ENCODE results near the gene KLF11.

KLF11 gene

GRCh38 chr2:10076511-10076910, 33.2 kb downstream of the KLF11 start:
- no peaks in the 10 kb centered on the region for H3K36me3 ChIP-seq (ENCODE audit: control insufficient read depth in 2 of 2, insufficient read depth in 2 of 2, low read length in 2 of 2)
- peaks cover 30 to 40% of the 10 kb centered on the region in 2 donors for H3K27me3 ChIP-seq (ENCODE audit: control insufficient read depth in 2 of 2, insufficient read depth in 2 of 2, low read length in 2 of 2)
- no peak overlapping the region for H3K27ac ChIP-seq (ENCODE audit: low read depth in 2 of 2, low read length in 2 of 2)
- H3K4me1 ChIP-seq (ENCODE audit: control insufficient read depth in 2 of 2, insufficient read depth in 2 of 2, low read length in 2 of 2): peaks cover 5 to 6% of the 10 kb centered on the region in 2 donors
- no peak overlapping the region for H3K4me3 ChIP-seq (ENCODE audit: low read length in 2 of 2)
- no peak overlapping the region for H3K9ac ChIP-seq (ENCODE audit: low read depth in 1 of 2, low read length in 2 of 2)
- H3K9me3 ChIP-seq (ENCODE audit: control insufficient read depth in 2 of 2, low read length in 2 of 2): no peaks in the 10 kb centered on the region

GRCh38 chr2:10076988-10077527, 33.7 kb downstream of the KLF11 start:
- Histone ChIP-seq H3K27ac (ENCODE audit: low read depth in 2 of 2, low read length in 2 of 2) (no peak overlapping the region), H3K27me3 (ENCODE audit: control insufficient read depth in 2 of 2, insufficient read depth in 2 of 2, low read length in 2 of 2) (peaks cover 30 to 40% of the 10 kb centered on the region in 2 donors), H3K4me1 (ENCODE audit: control insufficient read depth in 2 of 2, insufficient read depth in 2 of 2, low read length in 2 of 2) (peaks cover 5 to 6% of the 10 kb centered on the region in 2 donors), H3K9me3 (ENCODE audit: control insufficient read depth in 2 of 2, low read length in 2 of 2) (no peaks in the 10 kb centered on the region), H3K4me3 (ENCODE audit: low read length in 2 of 2) (no peak overlapping the region), H3K36me3 (ENCODE audit: control insufficient read depth in 2 of 2, insufficient read depth in 2 of 2, low read length in 2 of 2) (no peaks in the 10 kb centered on the region), H3K9ac (ENCODE audit: low read depth in 1 of 2, low read length in 2 of 2) (no peak overlapping the region)

DNA sequence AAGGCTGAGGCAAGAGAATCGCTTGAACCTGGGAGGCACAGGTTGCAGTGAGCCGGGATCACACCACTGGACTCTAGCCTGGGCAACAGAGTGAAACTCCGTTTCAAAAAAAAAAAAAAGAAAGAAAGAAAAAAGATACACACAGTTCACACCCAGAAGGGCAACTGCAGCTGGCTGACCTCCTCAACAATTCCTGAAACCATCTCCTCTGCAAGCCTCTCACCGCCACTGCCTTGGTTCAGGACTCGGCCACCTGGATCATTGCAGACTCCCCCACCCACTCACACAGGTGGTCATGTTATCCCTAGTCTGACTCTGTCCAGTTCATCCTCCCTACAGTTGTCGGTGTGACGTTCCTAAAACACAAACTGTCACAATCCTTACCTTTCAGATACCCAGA, 34.7 kb downstream of the KLF11 start:
- no peak overlapping the region for H3K27ac ChIP-seq (ENCODE audit: low read depth in 2 of 2, low read length in 2 of 2)
- H3K9ac ChIP-seq (ENCODE audit: low read depth in 1 of 2, low read length in 2 of 2): no peak overlapping the region
- peaks cover 2 to 6% of the 10 kb centered on the region in 2 donors for H3K4me1 ChIP-seq (ENCODE audit: control insufficient read depth in 2 of 2, insufficient read depth in 2 of 2, low read length in 2 of 2)
- no peaks in the 10 kb centered on the region for H3K36me3 ChIP-seq (ENCODE audit: control insufficient read depth in 2 of 2, insufficient read depth in 2 of 2, low read length in 2 of 2)
- no peaks in the 10 kb centered on the region for H3K9me3 ChIP-seq (ENCODE audit: control insufficient read depth in 2 of 2, low read length in 2 of 2)
- peak overlapping the region in 1 of 2 donors; percentile 14 for H3K4me3 ChIP-seq (ENCODE audit: low read length in 2 of 2)
- peaks cover 30 to 41% of the 10 kb centered on the region in 2 donors for H3K27me3 ChIP-seq (ENCODE audit: control insufficient read depth in 2 of 2, insufficient read depth in 2 of 2, low read length in 2 of 2)

DNA sequence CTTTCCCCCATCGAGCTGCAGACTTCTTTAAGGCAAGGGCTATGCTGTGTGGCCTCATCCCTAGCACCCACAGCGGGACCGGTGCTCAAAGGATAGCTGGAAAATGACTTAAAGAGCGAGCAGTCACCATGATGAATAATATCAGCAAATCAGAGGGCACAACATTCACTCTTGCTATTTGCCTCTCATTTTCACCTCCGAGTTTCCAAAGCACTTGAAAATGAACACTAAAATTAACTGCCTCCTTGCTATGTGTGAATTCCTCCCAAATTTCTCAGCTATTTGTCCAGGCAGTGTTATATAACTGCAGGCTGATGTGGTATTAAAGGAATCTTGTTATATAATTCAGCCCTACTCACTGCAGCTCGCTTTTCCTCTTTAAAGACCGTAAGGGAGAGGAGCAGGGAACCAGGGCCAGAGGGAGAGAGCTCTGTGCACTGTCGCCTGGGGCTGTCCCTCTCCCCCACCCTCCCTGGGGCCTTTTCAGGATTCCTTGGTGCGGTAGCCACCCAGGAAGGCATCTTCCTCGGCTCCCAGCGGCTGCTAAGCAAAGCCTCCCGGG, 35.4 kb downstream of the KLF11 start:
- Histone ChIP-seq H3K4me1 (ENCODE audit: control insufficient read depth in 2 of 2, insufficient read depth in 2 of 2, low read length in 2 of 2) (peaks cover 2 to 6% of the 10 kb centered on the region in 2 donors), H3K36me3 (ENCODE audit: control insufficient read depth in 2 of 2, insufficient read depth in 2 of 2, low read length in 2 of 2) (no peaks in the 10 kb centered on the region), H3K4me3 (ENCODE audit: low read length in 2 of 2) (peak overlapping the region; percentile 46 to 58), H3K9ac (ENCODE audit: low read depth in 1 of 2, low read length in 2 of 2) (no peak overlapping the region), H3K27ac (ENCODE audit: low read depth in 2 of 2, low read length in 2 of 2) (peak overlapping the region; percentile 63 to 71), H3K27me3 (ENCODE audit: control insufficient read depth in 2 of 2, insufficient read depth in 2 of 2, low read length in 2 of 2) (peaks cover 36 to 45% of the 10 kb centered on the region in 2 donors), H3K9me3 (ENCODE audit: control insufficient read depth in 2 of 2, low read length in 2 of 2) (no peaks in the 10 kb centered on the region)

GRCh38 chr2:10079266-10079869, 36.0 kb downstream of the KLF11 start:
- Histone ChIP-seq H3K9ac (ENCODE audit: low read depth in 1 of 2, low read length in 2 of 2) (no peak overlapping the region), H3K9me3 (ENCODE audit: control insufficient read depth in 2 of 2, low read length in 2 of 2) (no peaks in the 10 kb centered on the region), H3K27ac (ENCODE audit: low read depth in 2 of 2, low read length in 2 of 2) (peak overlapping the region; percentile 63 to 71), H3K27me3 (ENCODE audit: control insufficient read depth in 2 of 2, insufficient read depth in 2 of 2, low read length in 2 of 2) (peaks cover 39 to 50% of the 10 kb centered on the region in 2 donors), H3K4me1 (ENCODE audit: control insufficient read depth in 2 of 2, insufficient read depth in 2 of 2, low read length in 2 of 2) (peaks cover 2 to 6% of the 10 kb centered on the region in 2 donors), H3K36me3 (ENCODE audit: control insufficient read depth in 2 of 2, insufficient read depth in 2 of 2, low read length in 2 of 2) (no peaks in the 10 kb centered on the region), H3K4me3 (ENCODE audit: low read length in 2 of 2) (peak overlapping the region; percentile 46 to 58)

GRCh38 chr2:10079870-10080535, 36.7 kb downstream of the KLF11 start, which contains the start of gene CYS1:
CYS1 (minus strand) TSS chr2:10080411; CDS start chr2:10080223, 188 bp downstream.
- Histone ChIP-seq H3K36me3 (ENCODE audit: control insufficient read depth in 2 of 2, insufficient read depth in 2 of 2, low read length in 2 of 2) (no peaks in the 10 kb centered on the region), H3K27ac (ENCODE audit: low read depth in 2 of 2, low read length in 2 of 2) (peak within 1 kb of the TSS; percentile 63 to 71), H3K4me3 (ENCODE audit: low read length in 2 of 2) (peak within 1 kb of the TSS; percentile 39 to 58), H3K4me1 (ENCODE audit: control insufficient read depth in 2 of 2, insufficient read depth in 2 of 2, low read length in 2 of 2) (peaks cover 2 to 6% of the 10 kb centered on the region in 2 donors), H3K27me3 (ENCODE audit: control insufficient read depth in 2 of 2, insufficient read depth in 2 of 2, low read length in 2 of 2) (peaks cover 39 to 54% of the 10 kb centered on the region in 2 donors), H3K9ac (ENCODE audit: low read depth in 1 of 2, low read length in 2 of 2) (peak within 1 kb of the TSS in 1 of 2 donors; percentile 17), H3K9me3 (ENCODE audit: control insufficient read depth in 2 of 2, low read length in 2 of 2) (no peaks in the 10 kb centered on the region)

GRCh38 chr2:10080536-10081304, 37.4 kb downstream of the KLF11 start:
- peaks cover 35 to 51% of the 10 kb centered on the region in 2 donors for H3K27me3 ChIP-seq (ENCODE audit: control insufficient read depth in 2 of 2, insufficient read depth in 2 of 2, low read length in 2 of 2)
- H3K4me3 ChIP-seq (ENCODE audit: low read length in 2 of 2): peak overlapping the region; percentile 9 to 39

GRCh38 chr2:10083046-10083445, 39.7 kb downstream of the KLF11 start:
- H3K9ac ChIP-seq (ENCODE audit: low read depth in 1 of 2, low read length in 2 of 2): no peak overlapping the region
- no peaks in the 10 kb centered on the region for H3K9me3 ChIP-seq (ENCODE audit: control insufficient read depth in 2 of 2, low read length in 2 of 2)
- no peaks in the 10 kb centered on the region for H3K36me3 ChIP-seq (ENCODE audit: control insufficient read depth in 2 of 2, insufficient read depth in 2 of 2, low read length in 2 of 2)
- H3K27me3 ChIP-seq (ENCODE audit: control insufficient read depth in 2 of 2, insufficient read depth in 2 of 2, low read length in 2 of 2): peaks cover 26 to 37% of the 10 kb centered on the region in 2 donors
- peaks cover 0 to 6% of the 10 kb centered on the region in 2 donors for H3K4me1 ChIP-seq (ENCODE audit: control insufficient read depth in 2 of 2, insufficient read depth in 2 of 2, low read length in 2 of 2)
- no peak overlapping the region for H3K4me3 ChIP-seq (ENCODE audit: low read length in 2 of 2)
- no peak overlapping the region for H3K27ac ChIP-seq (ENCODE audit: low read depth in 2 of 2, low read length in 2 of 2)

More at GRCh38 chr2:10080536-10081304, 37.4 kb downstream of the KLF11 start:
- Histone ChIP-seq H3K9ac (ENCODE audit: low read depth in 1 of 2, low read length in 2 of 2) (peak overlapping the region in 1 of 2 donors; percentile 17), H3K9me3 (ENCODE audit: control insufficient read depth in 2 of 2, low read length in 2 of 2) (no peaks in the 10 kb centered on the region), H3K27ac (ENCODE audit: low read depth in 2 of 2, low read length in 2 of 2) (peak overlapping the region in 1 of 2 donors; percentile 63), H3K36me3 (ENCODE audit: control insufficient read depth in 2 of 2, insufficient read depth in 2 of 2, low read length in 2 of 2) (no peaks in the 10 kb centered on the region), H3K4me1 (ENCODE audit: control insufficient read depth in 2 of 2, insufficient read depth in 2 of 2, low read length in 2 of 2) (peaks cover 0 to 6% of the 10 kb centered on the region in 2 donors)

GRCh38 chr2:10083692-10084211, 40.4 kb downstream of the KLF11 start:
- no peak overlapping the region for H3K9ac ChIP-seq (ENCODE audit: low read depth in 1 of 2, low read length in 2 of 2)
- no peak overlapping the region for H3K27ac ChIP-seq (ENCODE audit: low read depth in 2 of 2, low read length in 2 of 2)
- H3K9me3 ChIP-seq (ENCODE audit: control insufficient read depth in 2 of 2, low read length in 2 of 2): no peaks in the 10 kb centered on the region
- no peaks in the 10 kb centered on the region for H3K36me3 ChIP-seq (ENCODE audit: control insufficient read depth in 2 of 2, insufficient read depth in 2 of 2, low read length in 2 of 2)
- peaks cover 0 to 6% of the 10 kb centered on the region in 2 donors for H3K4me1 ChIP-seq (ENCODE audit: control insufficient read depth in 2 of 2, insufficient read depth in 2 of 2, low read length in 2 of 2)
- H3K4me3 ChIP-seq (ENCODE audit: low read length in 2 of 2): no peak overlapping the region
- peaks cover 18 to 30% of the 10 kb centered on the region in 2 donors for H3K27me3 ChIP-seq (ENCODE audit: control insufficient read depth in 2 of 2, insufficient read depth in 2 of 2, low read length in 2 of 2)

Data from mucosa of rectum (tissue), 2 donors.